Keratinocyte (primary cell): Measurements from ENCODE around the gene OIT3.

Experiments used
- CTCF ChIP-seq, 3 experiments: IDR thresholded peaks in 1 of 3; conservative IDR thresholded peaks in 1 of 3; optimal IDR thresholded peaks in 1 of 3; 2 replicates in 2 of 3; 3 replicates in 1 of 3; pipeline versions ENCODE3 to v1.5.1; 2011; ENCODE audit warnings: low read length in 3 of 3, mild to moderate bottlenecking in 3 of 3, moderate library complexity in 2 of 3, control low read depth in 1 of 3, inconsistent platforms in 1 of 3; ENCODE audit not compliant: insufficient read depth in 2 of 3; ENCODE audit errors: extremely low read depth in 1 of 3
- EZH2 ChIP-seq: IDR thresholded peaks from one replicate; pipeline ENCODE4 v1.6.1; 2012; ENCODE audit warnings: inconsistent platforms, mild to moderate bottlenecking, low read length, moderate library complexity

GRCh38 chr10:72898616-72899015 lies 5.1 kb downstream of the OIT3 start:
- TF ChIP-seq CTCF (optimal IDR thresholded peaks at IDR 0.05 in 1 of 3, IDR thresholded peaks at IDR 0.05 in 1 of 3, conservative IDR thresholded peaks at IDR 0.05 in 1 of 3; ENCODE audit: extremely low read depth in 1 of 3, insufficient read depth in 2 of 3, low read length in 3 of 3) (no peak), EZH2 (no peak)
